CD14-positive monocyte (primary cell): Measurements from ENCODE around the gene CXADR. TPM values are rescaled to one million over a fixed set of nuclear protein-coding genes. Genes with fewer than 3 reads are reported as not detected.
A peak's percentile ranks its signal among the peaks of the same experiment; 100 is the strongest.

Experiments used
- DNase-seq, 3 donors: peaks; one replicate each; pipeline ENCODE4 v3.0.0-alpha.2; 2011 to 2022
- H2AFZ ChIP-seq: 2 replicates; pipeline ENCODE4 v1.6.0; 2012; ENCODE audit warnings: mild to moderate bottlenecking, low read depth, low read length, inconsistent platforms; ENCODE audit not compliant: insufficient read depth, poor library complexity, severe bottlenecking
- H3K27ac ChIP-seq, 2 donors: 1 replicate in 1 of 2; 2 replicates in 1 of 2; pipeline ENCODE4 v1.5.1; 2012 to 2013; ENCODE audit warnings: low read length in 2 of 2, control low read depth in 1 of 2, inconsistent platforms in 1 of 2, low read depth in 1 of 2, mild to moderate bottlenecking in 1 of 2
- H3K27me3 ChIP-seq, 2 donors: one replicate each; pipeline versions ENCODE4 v1.6.0 to v1.6.1; 2011 to 2013; ENCODE audit warnings: low read length in 2 of 2; ENCODE audit not compliant: control insufficient read depth in 2 of 2, insufficient read depth in 2 of 2
- H3K36me3 ChIP-seq, 2 donors: replicated peaks in 1 of 2; 1 replicate in 1 of 2; 2 replicates in 1 of 2; pipeline versions ENCODE4 v1.5.1 to v1.6.1; 2012 to 2013; ENCODE audit warnings: low read length in 2 of 2, control low read depth in 1 of 2, inconsistent platforms in 1 of 2, mild to moderate bottlenecking in 1 of 2; ENCODE audit not compliant: insufficient read depth in 2 of 2, control insufficient read depth in 1 of 2
- H3K4me1 ChIP-seq, 2 donors: 1 replicate in 1 of 2; 2 replicates in 1 of 2; pipeline versions ENCODE4 v1.5.1 to v1.6.1; 2012 to 2013; ENCODE audit warnings: low read length in 2 of 2, control low read depth in 1 of 2, inconsistent platforms in 1 of 2, mild to moderate bottlenecking in 1 of 2, moderate library complexity in 1 of 2; ENCODE audit not compliant: insufficient read depth in 2 of 2, control insufficient read depth in 1 of 2
- H3K4me2 ChIP-seq: replicated peaks from 2 replicates; pipeline ENCODE3; 2012; ENCODE audit warnings: low read length, moderate library complexity, mild to moderate bottlenecking; ENCODE audit not compliant: poor library complexity, severe bottlenecking; ENCODE audit errors: extremely low read depth
- H3K4me3 ChIP-seq, 3 experiments: fragments of 200-600 bp in 1 of 3; sonication (generic) in 1 of 3; replicated peaks in 1 of 3; 1 replicate in 2 of 3; 2 replicates in 1 of 3; pipeline ENCODE4 v1.5.1; 2011 to 2013; ENCODE audit warnings: low read length in 3 of 3, mild to moderate bottlenecking in 3 of 3, control low read depth in 2 of 3, low read depth in 2 of 3, inconsistent platforms in 1 of 3, moderate library complexity in 1 of 3
- H3K79me2 ChIP-seq: 2 replicates; pipeline ENCODE4 v1.6.0; 2012; ENCODE audit warnings: mild to moderate bottlenecking, control low read depth, inconsistent platforms, low read length, moderate library complexity; ENCODE audit not compliant: insufficient read depth
- H3K9ac ChIP-seq: 2 replicates; pipeline ENCODE4 v1.6.0; 2017; ENCODE audit warnings: low read length, mild to moderate bottlenecking; ENCODE audit not compliant: insufficient read depth, poor library complexity, severe bottlenecking
- H3K9me3 ChIP-seq, 2 donors: replicated peaks in 1 of 2; 1 replicate in 1 of 2; 2 replicates in 1 of 2; pipeline versions ENCODE4 v1.5.1 to v1.6.1; 2012 to 2013; ENCODE audit warnings: low read length in 2 of 2, control low read depth in 1 of 2; ENCODE audit not compliant: control insufficient read depth in 1 of 2, insufficient read depth in 1 of 2
- H4K20me1 ChIP-seq: 2 replicates; pipeline ENCODE4 v1.6.0; 2012; ENCODE audit warnings: mild to moderate bottlenecking, low read length, control low read depth, moderate library complexity; ENCODE audit not compliant: insufficient read depth
- H3K27ac Mint-ChIP-seq, 7 donors: one replicate each; pipeline ENCODE4 v1.8.0; 2020; ENCODE audit warnings: mild to moderate bottlenecking in 7 of 7, mixed read lengths in 7 of 7, moderate library complexity in 6 of 7, inconsistent platforms in 2 of 7
- H3K27me3 Mint-ChIP-seq, 3 donors: one replicate each; pipeline ENCODE4 v1.8.0; 2021 to 2022; ENCODE audit warnings: low read depth in 3 of 3, mild to moderate bottlenecking in 3 of 3, mixed read lengths in 3 of 3, moderate library complexity in 3 of 3, inconsistent platforms in 1 of 3
- H3K36me3 Mint-ChIP-seq, 2 donors: one replicate each; pipeline ENCODE4 v1.8.0; 2020; ENCODE audit warnings: mixed read lengths in 2 of 2, inconsistent platforms in 1 of 2, mild to moderate bottlenecking in 1 of 2
- H3K4me1 Mint-ChIP-seq: one replicate; pipeline ENCODE4 v1.8.0; 2020; ENCODE audit warnings: mild to moderate bottlenecking, mixed read lengths
- H3K4me3 Mint-ChIP-seq, 2 donors: one replicate each; pipeline ENCODE4 v1.8.0; 2020; ENCODE audit warnings: mild to moderate bottlenecking in 2 of 2, mixed read lengths in 2 of 2, moderate library complexity in 1 of 2
- H3K9me3 Mint-ChIP-seq, 7 donors: one replicate each; pipeline ENCODE4 v1.8.0; 2020 to 2022; ENCODE audit warnings: mixed read lengths in 7 of 7, mild to moderate bottlenecking in 6 of 7, moderate library complexity in 6 of 7, inconsistent platforms in 2 of 7
- CTCF ChIP-seq: fragments of 200-600 bp; IDR thresholded peaks from one replicate; pipeline ENCODE4 v1.8.0; 2022; ENCODE audit warnings: antibody characterized with exemption, mild to moderate bottlenecking
- WGBS: methylation state at CpG from one replicate; pipeline ENCODE4 v1.1.5; 2013; ENCODE audit warnings: missing lambda C conversion rate; ENCODE audit not compliant: insufficient coverage; 5-methylcytosine and 5-hydroxymethylcytosine counted together
- intact Hi-C, 2 donors: fragments of 100-400 bp; cut with micrococcal nuclease; formaldehyde crosslinking; loops; one replicate each; pipeline versions ENCODE4 v1.15.0 to v1.15.1; 2023
- polyA plus RNA-seq, 3 donors: library from polyadenylated mRNA; depleted of rRNA in 1 of 3; unstranded in 2 of 3; stranded (reverse) in 1 of 3; fragments of 300-500 nt in 2 of 3; fragments of >200 nt in 1 of 3; fragmentation: Illumina TruSeq in 2 of 3; gene quantifications; 1 replicate in 2 of 3; 2 replicates in 1 of 3; pipeline ENCODE4 v1.2.3, GENCODE V29; 2012 to 2021

The CXADR gene
- polyA plus RNA-seq, 3 donors: not detected

GRCh38 chr21:17494051-17494450 is 18.8 kb upstream of the CXADR start:
- Histone ChIP-seq H3K27me3 (peaks cover 0 to 6% of the 10 kb centered on the region in 2 donors), H3K27ac (no peak overlapping the region), H3K79me2 (no peaks in the 10 kb centered on the region), H3K9ac (no peak overlapping the region), H3K4me1 (peaks cover 9 to 14% of the 10 kb centered on the region in 2 donors), H3K4me3 (no peak overlapping the region), H2AFZ (no peak overlapping the region), H3K9me3 (no peaks in the 10 kb centered on the region), H4K20me1 (no peaks in the 10 kb centered on the region), H3K36me3 (no peaks in the 10 kb centered on the region), H3K4me2 (no peak overlapping the region)
- H3K9me3 Mint-ChIP-seq: peaks cover 0 to 3% (median 0%) of the 10 kb centered on the region in 7 donors
- peaks cover 16 to 23% (median 23%) of the 10 kb centered on the region in 3 donors for H3K27me3 Mint-ChIP-seq
- H3K36me3 Mint-ChIP-seq: no peaks in the 10 kb centered on the region
- no peak overlapping the region for H3K27ac Mint-ChIP-seq
- WGBS: 94% methylated on average over 3 of the region's 3 CpGs
- DNase-seq: no peak
- peaks cover 11% of the 10 kb centered on the region for H3K4me1 Mint-ChIP-seq
- no peak for TF ChIP-seq CTCF
- intact Hi-C loops: no loop called here
- H3K4me3 Mint-ChIP-seq: peak overlapping the region in 1 of 2 donors; percentile 48

GRCh38 chr21:17495680-17496079 is 17.2 kb upstream of the CXADR start:
- H3K4me3 Mint-ChIP-seq: peak overlapping the region in 1 of 2 donors; percentile 0
- Histone ChIP-seq H3K79me2 (no peaks in the 10 kb centered on the region), H4K20me1 (no peaks in the 10 kb centered on the region), H3K27ac (no peak overlapping the region), H3K4me3 (no peak overlapping the region), H3K36me3 (no peaks in the 10 kb centered on the region), H3K9me3 (no peaks in the 10 kb centered on the region), H2AFZ (no peak overlapping the region), H3K4me2 (no peak overlapping the region), H3K27me3 (peaks cover 0 to 6% of the 10 kb centered on the region in 2 donors), H3K9ac (no peak overlapping the region), H3K4me1 (peaks cover 9 to 14% of the 10 kb centered on the region in 2 donors)
- no peak for DNase-seq
- peaks cover 11% of the 10 kb centered on the region for H3K4me1 Mint-ChIP-seq
- TF ChIP-seq CTCF: no peak
- intact Hi-C loops: no loop called here
- H3K27ac Mint-ChIP-seq: no peak overlapping the region
- WGBS: no CpG with 5 or more reads among the region's 2 CpGs
- H3K27me3 Mint-ChIP-seq: peaks cover 23 to 29% (median 23%) of the 10 kb centered on the region in 3 donors
- H3K9me3 Mint-ChIP-seq: peaks cover 0 to 3% (median 0%) of the 10 kb centered on the region in 7 donors
- H3K36me3 Mint-ChIP-seq: no peaks in the 10 kb centered on the region
